HepG2 (cell line): ENCODE results near the gene PCYT2. TPM values are rescaled to one million over a fixed set of nuclear protein-coding genes. Genes with fewer than 3 reads are reported as not detected.

Experiments used
- ATF1 ChIP-seq: IDR thresholded peaks from 2 replicates; pipeline ENCODE4 v1.6.1; 2016; ENCODE audit warnings: mild to moderate bottlenecking, control low read depth
- ATRX ChIP-seq: sonication (generic); formaldehyde crosslinking; IDR thresholded peaks from 2 replicates; pipeline ENCODE4 v1.4.0; 2020; ENCODE audit warnings: missing genetic modification reagents, borderline replicate concordance
- EED ChIP-seq: sonication (generic); formaldehyde crosslinking; IDR thresholded peaks from 2 replicates; pipeline ENCODE4 v1.5.0; 2020; ENCODE audit warnings: mild to moderate bottlenecking, missing genetic modification reagents
- ETS1 ChIP-seq: sonication (generic); formaldehyde crosslinking; IDR thresholded peaks from 2 replicates; pipeline ENCODE4 v1.4.0; 2020; ENCODE audit warnings: missing genetic modification reagents
- GTF2F1 ChIP-seq: fragments of 150-350 bp; IDR thresholded peaks from 2 replicates; pipeline ENCODE4 v1.6.1; 2014; ENCODE audit warnings: low read length
- HDAC1 ChIP-seq: sonication (generic); formaldehyde crosslinking; IDR thresholded peaks from 2 replicates; pipeline ENCODE4 v1.5.1; 2020; ENCODE audit warnings: mild to moderate bottlenecking, missing genetic modification reagents
- HNRNPLL ChIP-seq: fragments of 200-400 bp; formaldehyde crosslinking; IDR thresholded peaks from 2 replicates; pipeline ENCODE4 v1.6.1; 2017; ENCODE audit warnings: mild to moderate bottlenecking, low read depth, low read length; ENCODE audit not compliant: poor library complexity, severe bottlenecking
- MED1 ChIP-seq: sonication (generic); formaldehyde crosslinking; IDR thresholded peaks from 2 replicates; pipeline ENCODE4 v1.4.0; 2020; ENCODE audit warnings: missing genetic modification reagents
- PATZ1 ChIP-seq: sonication (generic); formaldehyde crosslinking; IDR thresholded peaks from 2 replicates; pipeline ENCODE4 v1.4.0; 2020; ENCODE audit warnings: missing genetic modification reagents
- PCBP2 ChIP-seq: fragments of 200-400 bp; formaldehyde crosslinking; optimal IDR thresholded peaks from 2 replicates; pipeline ENCODE3; 2018; ENCODE audit warnings: low read length, low read depth; ENCODE audit not compliant: poor library complexity, severe bottlenecking
- PRPF4 ChIP-seq: fragments of 200-400 bp; formaldehyde crosslinking; IDR thresholded peaks from 2 replicates; pipeline ENCODE4 v1.6.1; 2016; ENCODE audit warnings: low read length, low read depth; ENCODE audit not compliant: poor library complexity, severe bottlenecking
- RARG ChIP-seq: sonication (generic); formaldehyde crosslinking; IDR thresholded peaks from 2 replicates; pipeline ENCODE4 v1.4.0; 2020; ENCODE audit warnings: low read depth, mild to moderate bottlenecking, missing genetic modification reagents
- RBM39 ChIP-seq: fragments of 200-400 bp; formaldehyde crosslinking; IDR thresholded peaks from one replicate; pipeline ENCODE4 v1.6.1; 2018; ENCODE audit warnings: antibody characterized with exemption, mild to moderate bottlenecking, low read depth, low read length; ENCODE audit not compliant: poor library complexity, severe bottlenecking
- ZFP82 ChIP-seq: sonication (generic); formaldehyde crosslinking; IDR thresholded peaks from 2 replicates; pipeline ENCODE4 v1.5.1; 2020; ENCODE audit warnings: mild to moderate bottlenecking, missing genetic modification reagents, borderline replicate concordance
- ZKSCAN5 ChIP-seq: sonication (generic); formaldehyde crosslinking; IDR thresholded peaks from 2 replicates; pipeline ENCODE4 v1.5.1; 2020; ENCODE audit warnings: mild to moderate bottlenecking, missing genetic modification reagents
- ZNF24 ChIP-seq: fragments of 450-650 bp; IDR thresholded peaks from 2 replicates; pipeline ENCODE4 v1.6.1; 2017; ENCODE audit warnings: antibody characterized with exemption, mild to moderate bottlenecking
- ZNF414 ChIP-seq: sonication (generic); formaldehyde crosslinking; IDR thresholded peaks from 2 replicates; pipeline ENCODE4 v1.5.0; 2020; ENCODE audit warnings: missing genetic modification reagents
- ZNF556 ChIP-seq: sonication (generic); formaldehyde crosslinking; IDR thresholded peaks from 2 replicates; pipeline ENCODE4 v1.4.0; 2020; ENCODE audit warnings: mild to moderate bottlenecking, missing genetic modification reagents, borderline replicate concordance
- ZNF570 ChIP-seq: sonication (generic); formaldehyde crosslinking; IDR thresholded peaks from 2 replicates; pipeline ENCODE4 v1.4.0; 2020; ENCODE audit warnings: mild to moderate bottlenecking, missing genetic modification reagents, borderline replicate concordance
- ZNF740 ChIP-seq: sonication (generic); formaldehyde crosslinking; IDR thresholded peaks from 2 replicates; pipeline ENCODE4 v1.4.0; 2020; ENCODE audit warnings: missing genetic modification reagents
- ZNF788 ChIP-seq: sonication (generic); formaldehyde crosslinking; IDR thresholded peaks from 2 replicates; pipeline ENCODE4 v1.5.0; 2020; ENCODE audit warnings: mild to moderate bottlenecking, missing genetic modification reagents, borderline replicate concordance
- polyA plus RNA-seq, 8 experiments: library from polyadenylated mRNA; depleted of rRNA in 3 of 8; stranded (reverse) in 7 of 8; unstranded in 1 of 8; fragments of >200 nt; fragmentation: Illumina TruSeq in 4 of 8; extraction: Trizol in 4 of 8; gene quantifications; 2 replicates each; pipeline versions ENCODE4 v1.2.1 to v1.2.3, GENCODE V29; 2011 to 2016; ENCODE audit warnings: low read depth in 4 of 8, missing spikeins in 1 of 8, mixed read lengths in 1 of 8; ENCODE audit not compliant: insufficient read depth in 1 of 8
- total RNA-seq, 5 experiments: library from RNA; depleted of rRNA; stranded (reverse); fragments of >200 nt; fragmentation: Illumina TruSeq; extraction: Trizol; gene quantifications; 2 replicates each; pipeline ENCODE4 v1.2.3, GENCODE V29; 2016; ENCODE audit warnings: low read depth in 1 of 5
- TF ChIP-seq, protein P1 (sequence below): sonication (generic); formaldehyde crosslinking; IDR thresholded peaks from 2 replicates; pipeline ENCODE4 v1.4.0; 2020; ENCODE audit warnings: missing genetic modification reagents; ENCODE audit errors: not compliant biosample characterization
- TF ChIP-seq, protein P2 (sequence below): sonication (generic); formaldehyde crosslinking; IDR thresholded peaks from 2 replicates; pipeline ENCODE4 v1.8.1; 2023; ENCODE audit warnings: mild to moderate bottlenecking, inconsistent platforms, moderate library complexity, missing genetic modification reagents, borderline replicate concordance

PCYT2 gene
- total and polyA plus RNA-seq, 2 of the 13 experiments (the other 11 are each of a cell fraction or from before 2014, with no cell fraction given): 147 to 297 TPM

DNA sequence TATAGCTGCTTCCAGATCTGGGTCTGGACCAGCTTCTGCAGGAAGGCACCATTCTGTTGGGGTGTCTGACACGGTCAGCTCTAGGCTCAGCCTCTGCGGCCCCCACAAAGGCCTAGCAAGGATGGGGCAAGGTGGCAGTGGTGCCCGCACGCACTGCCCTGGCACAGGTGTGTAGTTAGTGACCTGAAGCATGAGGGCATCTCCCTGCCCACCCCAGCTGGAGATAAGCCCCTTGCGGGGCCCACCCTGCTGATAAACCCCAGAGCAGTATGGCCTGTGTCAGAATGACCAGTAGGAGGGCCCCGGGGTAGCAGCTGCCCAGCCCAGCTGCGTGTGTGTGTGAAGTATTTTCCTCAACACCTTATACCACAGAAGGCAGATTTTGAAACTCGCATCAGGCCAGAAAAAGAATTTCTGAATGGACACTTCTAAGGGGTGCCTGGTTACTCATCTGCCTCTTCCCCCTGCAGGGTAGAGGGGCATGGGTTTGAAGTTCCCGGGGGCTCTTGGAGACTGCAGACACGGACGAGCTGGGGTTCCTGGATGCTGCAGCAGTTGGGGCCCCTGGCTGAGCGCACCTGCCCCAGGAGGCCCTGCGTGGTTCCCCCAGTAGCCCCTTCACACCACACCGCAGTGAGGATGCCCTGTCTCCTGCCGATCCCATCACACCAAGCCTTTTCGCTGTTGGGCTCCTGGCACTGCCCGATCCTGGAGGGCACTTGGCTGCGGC is 44.6 kb downstream of the PCYT2 start (continued):
- peak; percentile 62 for TF ChIP-seq RBM39
- TF ChIP-seq MED1 (CRISPR knock-in tag): 0 out of 2 replicates have a peak, but pooled peaks have one; percentile 4
- no peak for TF ChIP-seq ZNF740 (CRISPR knock-in tag)
- TF ChIP-seq PATZ1: no peak
- 0 out of 2 replicates have a peak, but pooled peaks have one; percentile 2 for TF ChIP-seq EED (CRISPR knock-in tag)
- TF ChIP-seq PRPF4: peak; percentile 67
- TF ChIP-seq, protein P1, sequence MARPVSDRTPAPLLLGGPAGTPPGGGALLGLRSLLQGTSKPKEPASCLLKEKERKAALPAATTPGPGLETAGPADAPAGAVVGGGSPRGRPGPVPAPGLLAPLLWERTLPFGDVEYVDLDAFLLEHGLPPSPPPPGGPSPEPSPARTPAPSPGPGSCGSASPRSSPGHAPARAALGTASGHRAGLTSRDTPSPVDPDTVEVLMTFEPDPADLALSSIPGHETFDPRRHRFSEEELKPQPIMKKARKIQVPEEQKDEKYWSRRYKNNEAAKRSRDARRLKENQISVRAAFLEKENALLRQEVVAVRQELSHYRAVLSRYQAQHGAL: no peak
- TF ChIP-seq ETS1 (CRISPR knock-in tag): 0 out of 2 replicates have a peak, but pooled peaks have one; percentile 11
- peak; percentile 49 for TF ChIP-seq HNRNPLL
- TF ChIP-seq ZNF570: no peak
- TF ChIP-seq ZFP82 (CRISPR knock-in tag): no peak
- TF ChIP-seq ZNF24: no peak
- no peak for TF ChIP-seq HDAC1 (CRISPR knock-in tag)
- no peak for TF ChIP-seq RARG (CRISPR knock-in tag)
- no peak for TF ChIP-seq ZKSCAN5 (CRISPR knock-in tag)
- TF ChIP-seq ZNF788 (CRISPR knock-in tag): no peak
- no peak for TF ChIP-seq ATF1 (CRISPR knock-in tag)
- no peak for TF ChIP-seq GTF2F1
- TF ChIP-seq ATRX: no peak
- TF ChIP-seq, protein P2, sequence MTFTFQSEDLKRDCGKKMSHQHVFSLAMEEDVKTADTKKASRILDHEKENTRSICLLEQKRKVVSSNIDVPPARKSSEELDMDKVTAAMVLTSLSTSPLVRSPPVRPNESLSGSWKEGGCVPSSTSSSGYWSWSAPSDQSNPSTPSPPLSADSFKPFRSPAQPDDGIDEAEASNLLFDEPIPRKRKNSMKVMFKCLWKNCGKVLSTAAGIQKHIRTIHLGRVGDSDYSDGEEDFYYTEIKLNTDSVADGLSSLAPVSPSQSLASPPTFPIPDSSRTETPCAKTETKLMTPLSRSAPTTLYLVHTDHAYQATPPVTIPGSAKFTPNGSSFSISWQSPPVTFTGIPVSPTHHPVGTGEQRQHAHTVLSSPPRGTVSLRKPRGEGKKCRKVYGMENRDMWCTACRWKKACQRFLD (CRISPR knock-in tag): no peak
- peak; percentile 33; the same call in 1 of the 2 replicates for TF ChIP-seq ZNF414 (CRISPR knock-in tag)
- TF ChIP-seq PCBP2: no peak
- TF ChIP-seq ZNF556: no peak
